Measurements from ENCODE around the gene PDGFD.

PDGFD gene
- total RNA-seq, result 0 reads per million in 3 experiments

- DNase-seq, result no peak
These were observed at the start of gene PDGFD for GRCh38 chr11:104164028-104164520. TSS of gene PDGFD (minus strand) at chr11:104164147.

- no peak for DNase-seq
These were observed 43.0 kb upstream of the PDGFD start for GRCh38 chr11:104206936-104207335.

- no peak for DNase-seq
These were observed 41.9 kb upstream of the PDGFD start for GRCh38 chr11:104205838-104206237.

- no peak for DNase-seq
These were observed 36.7 kb upstream of the PDGFD start for GRCh38 chr11:104200688-104201087.

GRCh38 chr11:104199053-104199452, 35.1 kb upstream of the PDGFD start:
- DNase-seq, result no peak

GRCh38 chr11:104198576-104198975, 34.6 kb upstream of the PDGFD start:
- no peak for DNase-seq

GRCh38 chr11:104191124-104191523, 27.2 kb upstream of the PDGFD start:
- DNase-seq, result no peak

GRCh38 chr11:104183593-104183992, 19.6 kb upstream of the PDGFD start:
- DNase-seq, result no peak

GRCh38 chr11:104175769-104176168, 11.8 kb upstream of the PDGFD start:
- no peak for DNase-seq

- DNase-seq, result no peak
These were observed 5.1 kb upstream of the PDGFD start for GRCh38 chr11:104169091-104169490.

- DNase-seq, result no peak
These were observed 1.1 kb upstream of the PDGFD start for GRCh38 chr11:104165014-104165413.

GRCh38 chr11:104163100-104164027, 583 bp downstream of the PDGFD start:
- no peak for DNase-seq

- DNase-seq, result no peak
These were observed 2.0 kb downstream of the PDGFD start for GRCh38 chr11:104161751-104162450.

- DNase-seq, result no peak
These were observed 4.6 kb downstream of the PDGFD start for GRCh38 chr11:104159356-104159755.

- DNase-seq, result no peak
These were observed 8.6 kb downstream of the PDGFD start for GRCh38 chr11:104155375-104155774.

GRCh38 chr11:104154296-104154695, 9.7 kb downstream of the PDGFD start:
- DNase-seq, result no peak

- no peak for DNase-seq
These were observed 10.9 kb downstream of the PDGFD start for GRCh38 chr11:104152941-104153505.

GRCh38 chr11:104151404-104152204, 12.3 kb downstream of the PDGFD start:
- no peak for DNase-seq

GRCh38 chr11:104148706-104149105, 15.2 kb downstream of the PDGFD start:
- no peak for DNase-seq

GRCh38 chr11:104148074-104148473, 15.9 kb downstream of the PDGFD start:
- no peak for DNase-seq

GRCh38 chr11:104146943-104147342, 17.0 kb downstream of the PDGFD start:
- DNase-seq, result no peak

GRCh38 chr11:104146421-104146820, 17.5 kb downstream of the PDGFD start:
- DNase-seq, result no peak

GRCh38 chr11:104145062-104145461, 18.9 kb downstream of the PDGFD start:
- no peak for DNase-seq
